DND-41 (cell line): ENCODE measurements around the gene NOL4L.
A peak's percentile ranks its signal among the peaks of the same experiment; 100 is the strongest.

Experiments used
- ATAC-seq: fragments of 200-7000 bp; cut with Tn5 transposase; 3 replicates; pipeline ENCODE4 v1.9.1; 2021; ENCODE audit warnings: low read depth; ENCODE audit not compliant: insufficient read depth
- DNase-seq: peaks from one replicate; pipeline ENCODE4 v3.0.0-alpha.2; 2020
- H2AFZ ChIP-seq: 2 replicates; pipeline ENCODE4 v1.6.0; 2012; ENCODE audit warnings: low read depth, low read length
- H3K27ac ChIP-seq: 2 replicates; pipeline ENCODE4 v1.5.1; 2012; ENCODE audit warnings: low read length, inconsistent platforms
- H3K27me3 ChIP-seq: fragments of 200-600 bp; sonication (generic); 2 replicates; pipeline ENCODE4 v1.6.0; 2012; ENCODE audit warnings: low read length, mild to moderate bottlenecking, inconsistent platforms; ENCODE audit not compliant: insufficient read depth, poor library complexity
- H3K36me3 ChIP-seq: 2 replicates; pipeline ENCODE4 v1.5.1; 2012; ENCODE audit warnings: low read length, inconsistent platforms; ENCODE audit not compliant: insufficient read depth
- H3K4me1 ChIP-seq: 2 replicates; pipeline ENCODE4 v1.5.1; 2012; ENCODE audit warnings: mild to moderate bottlenecking, low read length; ENCODE audit not compliant: insufficient read depth
- H3K4me2 ChIP-seq: 2 replicates; pipeline ENCODE4 v1.6.0; 2012; ENCODE audit warnings: mild to moderate bottlenecking, moderate library complexity, low read length, inconsistent platforms; ENCODE audit not compliant: insufficient read depth
- H3K4me3 ChIP-seq, 2 experiments: fragments of 200-600 bp in 1 of 2; shearing (Covaris generic) in 1 of 2; 2 replicates each; pipeline ENCODE4 v1.5.1; 2012 to 2016; ENCODE audit warnings: inconsistent platforms in 2 of 2, low read length in 2 of 2, mild to moderate bottlenecking in 2 of 2, low read depth in 1 of 2, moderate library complexity in 1 of 2
- H3K79me2 ChIP-seq: 2 replicates; pipeline ENCODE4 v1.6.0; 2012; ENCODE audit warnings: low read length, inconsistent platforms; ENCODE audit not compliant: insufficient read depth
- H3K9ac ChIP-seq: 2 replicates; pipeline ENCODE4 v1.6.0; 2012; ENCODE audit warnings: low read depth, mild to moderate bottlenecking, inconsistent platforms, low read length, moderate library complexity
- H3K9me3 ChIP-seq: 2 replicates; pipeline ENCODE4 v1.5.1; 2012; ENCODE audit warnings: low read length, moderate library complexity, mild to moderate bottlenecking, inconsistent platforms; ENCODE audit not compliant: insufficient read depth, severe bottlenecking
- H4K20me1 ChIP-seq: 2 replicates; pipeline ENCODE4 v1.6.0; 2012; ENCODE audit warnings: low read length; ENCODE audit not compliant: insufficient read depth
- EZH2 ChIP-seq: IDR thresholded peaks from 3 replicates; pipeline ENCODE4 v1.6.1; 2012; ENCODE audit warnings: borderline replicate concordance, low read depth, mild to moderate bottlenecking, moderate library complexity, low read length, inconsistent platforms; ENCODE audit not compliant: severe bottlenecking
- TF ChIP-seq, protein P1 (sequence below): IDR thresholded peaks from 2 replicates; pipeline ENCODE4 v1.5.1; 2012; ENCODE audit warnings: borderline replicate concordance, low read length, moderate library complexity, mild to moderate bottlenecking; ENCODE audit not compliant: poor library complexity, severe bottlenecking; ENCODE audit errors: extremely low read depth

NOL4L gene

DNA sequence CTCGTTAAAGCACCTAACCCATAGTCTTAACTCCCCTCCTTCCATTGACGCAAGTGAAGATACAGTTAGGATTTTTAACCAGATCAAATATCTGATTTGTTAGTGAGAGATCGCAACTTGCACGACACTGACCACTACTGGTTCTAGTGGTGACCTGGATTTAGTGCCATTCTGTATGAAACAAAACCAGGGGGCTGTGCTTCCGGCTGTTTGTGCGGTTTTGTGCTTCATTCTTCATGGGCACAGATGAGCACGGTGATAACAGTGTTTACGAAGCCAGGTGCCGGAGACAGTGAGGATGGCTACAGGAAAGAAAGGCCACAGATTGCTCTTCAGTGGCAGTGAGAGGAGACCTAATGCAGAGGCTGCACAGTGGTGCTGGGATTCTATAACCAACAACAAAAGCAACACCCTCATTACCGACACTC lies 75.5 kb downstream of the NOL4L start:
- TF ChIP-seq, protein P1, sequence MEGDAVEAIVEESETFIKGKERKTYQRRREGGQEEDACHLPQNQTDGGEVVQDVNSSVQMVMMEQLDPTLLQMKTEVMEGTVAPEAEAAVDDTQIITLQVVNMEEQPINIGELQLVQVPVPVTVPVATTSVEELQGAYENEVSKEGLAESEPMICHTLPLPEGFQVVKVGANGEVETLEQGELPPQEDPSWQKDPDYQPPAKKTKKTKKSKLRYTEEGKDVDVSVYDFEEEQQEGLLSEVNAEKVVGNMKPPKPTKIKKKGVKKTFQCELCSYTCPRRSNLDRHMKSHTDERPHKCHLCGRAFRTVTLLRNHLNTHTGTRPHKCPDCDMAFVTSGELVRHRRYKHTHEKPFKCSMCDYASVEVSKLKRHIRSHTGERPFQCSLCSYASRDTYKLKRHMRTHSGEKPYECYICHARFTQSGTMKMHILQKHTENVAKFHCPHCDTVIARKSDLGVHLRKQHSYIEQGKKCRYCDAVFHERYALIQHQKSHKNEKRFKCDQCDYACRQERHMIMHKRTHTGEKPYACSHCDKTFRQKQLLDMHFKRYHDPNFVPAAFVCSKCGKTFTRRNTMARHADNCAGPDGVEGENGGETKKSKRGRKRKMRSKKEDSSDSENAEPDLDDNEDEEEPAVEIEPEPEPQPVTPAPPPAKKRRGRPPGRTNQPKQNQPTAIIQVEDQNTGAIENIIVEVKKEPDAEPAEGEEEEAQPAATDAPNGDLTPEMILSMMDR = peak; percentile 81
- TF ChIP-seq EZH2 = no peak
- Histone ChIP-seq H3K9me3 (no peaks in the 10 kb centered on the region), H3K79me2 (peaks cover 27% of the 10 kb centered on the region), H3K4me2 (peak overlapping the region; percentile 66), H4K20me1 (no peaks in the 10 kb centered on the region), H3K9ac (peak overlapping the region; percentile 60), H2AFZ (peak overlapping the region; percentile 37), H3K4me3 (peak overlapping the region in 1 of 2 experiments; percentile 48; a peak in 2 of 4 replicates), H3K27me3 (no peaks in the 10 kb centered on the region), H3K36me3 (peaks cover 7% of the 10 kb centered on the region), H3K4me1 (peaks cover 63% of the 10 kb centered on the region), H3K27ac (peak overlapping the region; percentile 95)
- peak; percentile 96 for ATAC-seq
- DNase-seq = peak; percentile 95

DNA sequence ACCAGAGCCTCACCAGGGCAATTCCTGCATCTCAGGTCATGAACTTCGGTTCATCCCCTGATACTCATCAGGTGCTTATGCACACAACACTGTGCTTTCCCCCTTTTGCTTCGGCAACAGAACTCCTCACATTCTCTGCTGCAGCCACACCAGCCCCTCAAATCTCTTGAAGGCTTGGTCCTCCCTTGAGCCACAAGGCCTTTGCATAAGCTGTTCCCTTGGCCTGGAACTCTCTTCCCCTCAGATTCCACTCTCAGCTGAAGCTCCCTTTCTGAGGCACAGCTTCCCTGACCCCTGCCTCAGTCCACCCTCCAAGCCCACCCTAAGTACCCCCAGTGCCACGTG lies 76.4 kb downstream of the NOL4L start:
- Histone ChIP-seq H3K36me3 (peaks cover 6% of the 10 kb centered on the region), H3K79me2 (peaks cover 27% of the 10 kb centered on the region), H3K27ac (peak overlapping the region; percentile 95), H3K9ac (peak overlapping the region; percentile 45), H4K20me1 (no peaks in the 10 kb centered on the region), H3K4me2 (peak overlapping the region; percentile 66), H2AFZ (no peak overlapping the region), H3K4me3 (peak overlapping the region in 1 of 2 experiments; percentile 1; a peak in 1 of 4 replicates), H3K27me3 (no peaks in the 10 kb centered on the region), H3K9me3 (no peaks in the 10 kb centered on the region), H3K4me1 (peaks cover 61% of the 10 kb centered on the region)
- ATAC-seq (no peak), DNase-seq (no peak)
- TF ChIP-seq, protein P1 = no peak
- no peak for TF ChIP-seq EZH2

DNA sequence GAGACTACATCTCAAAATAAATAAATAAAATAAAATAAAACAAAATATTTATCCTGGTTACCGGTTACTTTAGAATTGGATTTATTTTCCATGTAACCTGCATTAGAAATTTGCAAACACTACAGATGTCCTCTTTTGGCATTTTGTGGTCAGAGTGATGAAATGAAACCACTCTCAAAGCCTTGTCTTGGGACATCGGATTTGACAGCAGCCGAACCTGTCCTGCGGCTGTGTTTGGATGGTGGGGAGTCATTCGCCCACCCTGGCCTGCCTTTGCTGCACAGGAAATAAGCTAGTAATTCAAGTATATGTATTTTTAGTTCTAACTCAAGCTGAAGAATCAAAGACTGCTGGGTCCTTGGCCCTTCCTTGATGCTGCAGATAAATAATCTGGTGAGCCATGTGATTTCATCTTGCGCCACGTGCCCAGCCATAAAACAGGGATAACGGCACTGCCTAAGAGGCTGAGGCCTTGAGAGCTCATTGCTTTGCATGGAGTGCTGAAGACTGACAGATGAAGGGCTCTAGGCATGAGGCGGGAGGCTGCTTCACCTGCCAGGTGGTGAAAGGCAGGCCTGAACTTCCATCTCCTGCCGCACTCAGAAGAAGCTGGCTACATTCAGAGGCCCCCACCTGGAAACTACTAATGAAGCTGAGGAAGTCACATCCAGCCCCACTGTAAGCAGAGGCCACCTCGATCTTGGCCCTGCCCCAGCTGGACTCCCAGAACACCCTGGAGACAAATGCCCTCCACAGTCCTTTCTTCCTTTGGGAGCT lies 76.9 kb downstream of the NOL4L start:
- H3K36me3 ChIP-seq = peaks cover 6% of the 10 kb centered on the region
- H2AFZ ChIP-seq = no peak overlapping the region
- ATAC-seq (no peak), DNase-seq (no peak)
- H3K27ac ChIP-seq = peak overlapping the region; percentile 95
- H3K79me2 ChIP-seq = peaks cover 27% of the 10 kb centered on the region
- H3K9me3 ChIP-seq = no peaks in the 10 kb centered on the region
- no peak overlapping the region for H3K4me2 ChIP-seq
- no peaks in the 10 kb centered on the region for H4K20me1 ChIP-seq
- no peaks in the 10 kb centered on the region for H3K27me3 ChIP-seq
- peaks cover 55% of the 10 kb centered on the region for H3K4me1 ChIP-seq
- H3K4me3 ChIP-seq = no peak overlapping the region
- peak overlapping the region; percentile 45 for H3K9ac ChIP-seq
- TF ChIP-seq, protein P1 = no peak
- no peak for TF ChIP-seq EZH2
